GM19372 (cell line): Measurements from ENCODE around the gene GPC6.

Experiments
- ATAC-seq: cut with Tn5 transposase; IDR thresholded peaks from one replicate; pipeline ENCODE4 v1.9.1; 2021; ENCODE audit warnings: mild to moderate bottlenecking, low read depth, moderate library complexity; ENCODE audit not compliant: unreplicated experiment

Gene GPC6

DNA sequence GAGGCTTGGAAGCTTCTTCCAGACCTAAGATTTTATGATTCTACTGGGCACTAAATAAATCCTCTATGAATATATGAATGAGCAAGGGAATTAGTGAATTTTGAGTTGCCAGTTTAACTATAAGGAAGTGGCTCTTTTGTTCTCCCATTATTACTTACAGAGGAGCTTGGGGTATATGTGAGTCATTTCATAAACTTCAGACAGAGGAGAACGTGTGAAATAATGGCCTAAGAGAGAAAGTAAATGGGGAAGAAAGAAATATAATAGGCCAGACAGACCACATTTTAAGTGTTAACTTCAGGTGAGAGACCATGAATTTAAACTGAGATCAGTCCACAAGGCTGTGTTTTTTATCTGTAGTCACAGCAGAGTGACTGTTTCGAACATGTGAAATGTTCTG is 570.9 kb downstream of the GPC6 start:
- no peak for ATAC-seq

DNA sequence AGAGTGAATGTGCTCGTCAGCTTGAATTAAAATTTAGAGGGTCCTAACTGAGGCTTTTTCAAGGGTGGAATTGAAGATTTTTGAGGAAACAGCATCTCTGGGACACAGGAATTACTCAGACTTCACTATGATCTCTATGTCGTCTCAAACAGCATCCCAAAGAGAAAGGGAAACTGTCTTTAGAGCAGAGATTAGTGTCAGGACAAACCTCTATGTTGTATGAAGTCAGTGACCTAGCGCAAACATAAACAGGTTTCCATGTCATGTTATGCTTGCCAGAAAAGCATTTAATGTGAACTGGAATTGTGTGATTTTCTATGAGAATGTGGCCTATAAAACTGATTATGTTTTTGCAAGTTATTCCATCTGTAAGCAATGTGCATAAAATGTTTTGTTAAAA is 573.7 kb downstream of the GPC6 start:
- ATAC-seq, result no peak

DNA sequence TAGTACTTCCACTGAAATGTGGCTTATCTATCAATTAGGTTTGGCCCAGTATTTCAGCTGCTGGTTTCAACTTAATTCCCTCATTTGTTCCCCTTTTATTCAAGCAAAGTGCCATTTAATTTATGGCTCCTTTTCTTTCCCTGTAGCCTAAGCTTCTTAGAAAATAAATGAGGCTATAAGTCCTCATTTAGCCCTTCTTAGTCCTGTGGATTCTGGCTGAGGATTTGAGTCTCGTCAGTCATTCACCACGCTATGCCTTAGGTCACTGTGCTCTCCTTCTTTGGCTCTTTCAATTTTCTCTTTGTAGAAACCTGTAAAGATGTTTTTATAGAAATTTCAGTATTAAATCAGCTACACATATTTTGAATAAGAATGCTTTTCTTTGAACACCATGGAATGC is 579.1 kb downstream of the GPC6 start:
- no peak for ATAC-seq

DNA sequence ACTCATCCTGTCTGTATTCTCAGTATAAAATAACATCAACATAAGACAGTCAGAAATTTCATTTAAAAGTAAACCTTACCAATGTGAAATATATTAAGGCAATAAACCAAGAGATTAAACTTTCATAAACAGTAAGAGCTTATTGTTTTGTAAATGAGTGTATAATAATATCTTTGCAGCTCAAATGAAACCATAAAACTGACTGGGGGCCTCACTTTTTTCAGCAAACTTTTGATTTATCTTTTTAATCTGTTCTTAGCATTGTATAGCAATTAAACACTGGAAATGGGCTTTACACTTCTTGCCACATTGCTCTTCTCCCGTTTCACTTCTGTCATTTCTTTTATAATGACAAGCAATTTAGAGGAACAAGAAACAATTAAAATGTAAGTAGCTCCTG is 580.3 kb downstream of the GPC6 start:
- no peak for ATAC-seq

- no peak for ATAC-seq
These were observed 583.7 kb downstream of the GPC6 start for GRCh38 chr13:93810264-93810663.

GRCh38 chr13:93811071-93811737 is 584.6 kb downstream of the GPC6 start:
- no peak for ATAC-seq

DNA sequence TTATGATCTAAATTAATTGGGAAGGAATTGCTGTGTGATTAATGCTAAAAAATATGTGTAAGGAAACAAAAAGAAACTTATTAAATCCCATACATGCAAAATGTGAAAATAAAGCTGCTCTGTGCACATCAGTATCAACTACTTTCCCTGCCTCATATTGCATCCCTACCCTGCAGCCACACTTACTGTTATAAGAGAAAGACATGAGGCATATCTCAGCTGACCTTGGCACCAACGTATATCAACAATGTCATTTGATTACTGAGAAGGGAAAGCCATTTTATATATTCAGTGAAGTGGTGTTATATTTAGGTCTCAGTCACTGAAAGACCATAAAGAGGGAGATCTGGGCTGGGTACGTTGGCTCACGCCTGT is 585.1 kb downstream of the GPC6 start:
- no peak for ATAC-seq

DNA sequence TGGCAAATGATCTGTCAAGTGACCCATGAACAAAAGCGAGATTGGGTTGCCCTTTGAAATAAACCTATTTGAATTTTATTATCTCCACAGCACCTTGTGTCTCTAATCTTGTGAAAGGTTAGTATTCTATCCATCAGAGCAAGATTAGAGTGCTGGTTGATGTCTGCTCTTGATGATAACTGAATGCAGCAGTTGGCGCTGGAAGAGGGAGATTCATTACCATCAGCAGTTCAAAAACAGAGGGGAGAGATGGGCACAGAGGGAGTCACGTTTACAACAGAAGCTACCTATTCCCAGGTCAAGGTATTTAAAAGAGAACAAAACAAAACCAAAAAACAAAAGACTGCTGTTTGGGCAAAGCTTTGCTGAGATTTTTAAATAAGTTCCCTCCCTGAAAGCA is 588.1 kb downstream of the GPC6 start:
- ATAC-seq, result no peak

- ATAC-seq, result no peak
These were observed 591.7 kb downstream of the GPC6 start for GRCh38 chr13:93818345-93818744.

DNA sequence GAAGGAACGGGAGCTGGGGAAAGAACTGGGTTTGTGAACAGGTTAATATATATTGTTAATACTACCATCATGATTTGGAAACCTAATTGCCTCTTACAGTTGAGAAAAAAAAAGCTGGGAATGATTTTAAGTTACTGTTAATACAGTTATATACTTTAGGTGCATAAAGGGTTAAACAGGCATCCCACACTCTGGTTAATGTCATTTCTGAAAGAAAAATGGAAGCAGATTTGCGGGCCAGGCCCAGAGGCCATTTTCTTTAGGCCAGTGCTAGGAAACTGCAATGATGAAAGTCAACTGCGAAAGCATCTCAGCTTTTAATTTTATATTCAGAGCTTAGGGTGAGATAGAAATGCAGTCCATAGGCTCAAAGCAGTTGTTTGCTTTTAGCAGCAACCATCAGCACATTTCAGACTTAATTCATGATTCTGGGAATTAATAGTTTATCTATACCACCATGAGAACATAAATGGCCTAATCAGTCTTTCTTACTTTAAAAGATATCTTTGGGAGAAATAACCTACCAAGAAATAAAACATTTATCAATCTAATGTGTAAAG is 592.8 kb downstream of the GPC6 start:
- ATAC-seq, result no peak

GRCh38 chr13:93824286-93824685 is 597.7 kb downstream of the GPC6 start:
- ATAC-seq, result no peak

GRCh38 chr13:93834051-93834450 is 607.4 kb downstream of the GPC6 start:
- ATAC-seq, result no peak

DNA sequence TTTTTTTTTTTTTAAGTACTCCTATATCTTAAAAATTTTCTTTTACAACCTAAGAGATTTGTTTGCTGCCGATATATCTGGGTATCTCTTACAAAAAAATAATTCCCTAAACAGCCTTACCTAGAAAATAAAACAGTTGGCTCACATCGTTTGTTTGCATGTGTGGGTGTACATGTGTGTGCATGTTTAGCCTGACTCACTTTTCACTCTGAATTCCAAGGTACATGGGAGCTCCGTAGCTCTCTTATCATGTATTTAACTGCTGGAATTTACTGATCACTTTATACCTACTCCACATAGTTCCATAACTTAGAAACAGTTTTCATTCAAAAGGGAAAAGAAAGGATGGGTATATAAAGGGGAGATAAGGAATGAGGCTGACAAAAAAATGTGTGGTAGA is 616.5 kb downstream of the GPC6 start:
- ATAC-seq, result no peak

DNA sequence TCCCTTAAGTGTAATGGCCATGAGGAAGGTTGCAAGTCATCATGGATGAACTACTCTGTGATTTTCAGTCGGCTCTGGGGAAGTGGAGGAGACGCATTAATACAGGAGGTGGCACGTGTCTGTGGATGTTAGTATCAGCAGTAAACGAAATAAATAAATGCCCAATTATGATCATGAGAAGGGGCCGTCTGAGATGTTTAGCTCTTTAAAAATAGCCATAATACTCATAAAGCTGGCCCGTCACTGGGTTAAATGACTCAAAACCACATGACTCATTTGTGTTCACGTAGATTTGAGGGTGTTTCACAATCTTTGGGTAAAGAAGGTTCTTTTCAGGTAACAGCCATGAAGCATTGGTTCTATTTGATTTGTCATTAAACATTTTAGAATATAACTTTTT is 620.6 kb downstream of the GPC6 start:
- ATAC-seq, result no peak

DNA sequence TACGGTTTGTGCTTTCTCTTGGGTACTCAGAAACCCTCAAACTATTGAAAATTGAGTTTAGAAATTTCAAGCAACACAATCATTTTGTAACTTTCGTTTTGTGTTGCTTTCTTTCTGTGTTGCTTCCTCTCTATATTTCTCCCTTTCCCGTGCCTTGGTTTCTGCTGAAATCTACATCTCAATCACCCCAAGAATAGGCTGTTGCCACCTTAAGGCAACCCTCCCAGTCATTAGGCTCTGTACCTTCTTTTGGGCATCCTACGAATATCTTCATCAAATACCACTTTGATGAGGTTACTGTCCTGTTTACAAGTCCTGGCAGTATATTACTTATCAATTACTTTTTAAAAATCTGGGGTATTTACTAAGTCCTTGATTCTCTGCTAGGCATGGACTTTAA is 621.6 kb downstream of the GPC6 start:
- no peak for ATAC-seq

GRCh38 chr13:93851236-93851635 is 624.6 kb downstream of the GPC6 start:
- no peak for ATAC-seq

DNA sequence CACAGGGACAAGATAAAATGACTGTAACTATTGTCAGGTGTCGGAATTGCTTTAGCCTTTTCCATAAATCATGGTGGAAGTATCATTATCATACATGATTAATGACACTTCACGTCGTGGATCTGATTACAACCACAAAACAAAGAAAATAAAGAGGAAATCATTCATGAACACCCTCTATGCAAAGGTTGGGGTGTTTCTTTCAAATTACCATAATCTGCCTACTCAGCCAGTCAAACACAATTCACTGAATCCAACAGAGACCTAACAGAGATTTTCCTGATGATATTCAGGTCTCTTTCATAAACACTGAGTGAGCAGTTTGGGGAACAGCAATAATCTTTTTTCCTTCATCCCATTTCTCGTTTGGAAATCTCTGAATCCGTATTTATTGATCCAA is 627.3 kb downstream of the GPC6 start:
- no peak for ATAC-seq

DNA sequence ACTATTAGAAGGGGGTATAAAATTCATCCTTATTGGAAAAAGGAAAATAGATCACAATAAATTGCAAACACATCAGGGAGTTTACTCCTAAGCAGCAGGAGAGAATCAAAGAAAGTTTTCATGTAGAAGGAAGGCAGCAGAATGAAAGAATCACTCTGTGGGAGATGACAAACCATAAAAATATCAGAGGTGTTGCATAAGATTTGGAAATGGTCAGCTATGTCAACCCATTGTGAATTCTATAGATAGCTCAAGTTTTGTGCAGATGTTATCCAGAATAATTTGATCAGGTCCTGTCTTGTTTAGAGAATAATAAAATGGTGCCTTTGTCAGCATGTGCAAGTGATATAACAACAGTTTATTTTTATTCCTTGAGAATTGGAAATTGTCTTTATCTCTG is 630.5 kb downstream of the GPC6 start:
- ATAC-seq, result no peak

- no peak for ATAC-seq
These were observed 633.1 kb downstream of the GPC6 start for GRCh38 chr13:93859716-93860115.

- no peak for ATAC-seq
These were observed 635.2 kb downstream of the GPC6 start for GRCh38 chr13:93861818-93862217.

DNA sequence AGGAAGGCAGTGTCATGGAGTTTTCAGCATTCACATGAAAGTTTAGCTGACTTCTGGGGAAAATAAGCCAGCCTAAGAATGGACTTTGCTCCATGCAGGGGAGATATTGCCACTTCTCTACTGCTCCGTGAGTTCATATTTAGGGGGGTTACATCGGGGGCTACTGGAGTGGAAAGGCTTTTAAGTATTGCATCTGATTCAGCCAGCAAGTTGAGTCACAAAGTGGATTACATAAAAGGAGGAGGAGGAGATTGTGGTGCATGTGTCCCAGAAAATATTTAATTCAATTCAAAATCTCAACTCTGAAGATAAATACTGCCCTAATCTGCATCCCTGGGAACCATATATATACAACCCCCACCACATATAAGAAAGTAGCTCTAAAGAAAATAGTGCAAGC is 635.7 kb downstream of the GPC6 start:
- ATAC-seq, result no peak

DNA sequence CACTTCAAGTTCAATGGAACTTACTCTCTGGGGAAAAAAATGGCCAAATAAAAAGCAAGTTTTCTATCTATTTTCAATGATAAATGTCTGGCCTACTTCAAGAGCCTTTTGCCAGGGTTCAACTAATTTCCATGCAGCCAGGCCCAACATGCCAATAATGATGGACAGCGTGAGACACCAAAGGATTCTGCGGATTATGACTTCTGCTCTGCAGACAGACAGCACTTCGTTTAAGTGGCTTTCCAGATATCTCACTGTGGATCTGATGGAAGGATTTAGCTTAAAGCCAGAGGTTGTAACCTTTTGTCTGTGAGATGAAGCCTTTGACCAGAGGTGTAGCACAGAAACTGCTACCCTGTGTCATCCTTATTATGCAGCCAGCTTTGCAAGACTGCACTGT is 638.6 kb downstream of the GPC6 start:
- ATAC-seq, result no peak

- no peak for ATAC-seq
These were observed 640.9 kb downstream of the GPC6 start for GRCh38 chr13:93867481-93867880.
